HG02642 (cell line): ENCODE data around the gene EPB41.

Source experiments
- ATAC-seq: cut with Tn5 transposase; IDR thresholded peaks from one replicate; pipeline ENCODE4 v1.9.1; 2021; ENCODE audit warnings: mild to moderate bottlenecking; ENCODE audit not compliant: unreplicated experiment, poor library complexity

EPB41 gene

DNA sequence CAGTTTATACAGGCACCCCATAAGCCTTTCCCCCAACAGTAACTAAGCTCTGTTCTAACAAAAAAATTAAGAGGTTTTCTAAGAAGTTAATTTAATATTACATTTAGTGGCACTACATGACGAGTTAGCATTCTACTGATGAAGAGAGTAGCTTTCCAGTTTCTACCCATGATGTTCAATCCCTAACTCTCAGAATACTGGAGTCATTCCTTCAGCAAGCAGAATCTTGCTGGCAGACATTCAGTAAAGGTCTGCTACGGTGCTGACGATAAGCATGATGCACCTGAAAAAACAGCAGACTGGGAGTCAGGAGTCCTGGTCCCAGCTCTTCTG lies 242.9 kb downstream of the EPB41 start:
- ATAC-seq: no peak

DNA sequence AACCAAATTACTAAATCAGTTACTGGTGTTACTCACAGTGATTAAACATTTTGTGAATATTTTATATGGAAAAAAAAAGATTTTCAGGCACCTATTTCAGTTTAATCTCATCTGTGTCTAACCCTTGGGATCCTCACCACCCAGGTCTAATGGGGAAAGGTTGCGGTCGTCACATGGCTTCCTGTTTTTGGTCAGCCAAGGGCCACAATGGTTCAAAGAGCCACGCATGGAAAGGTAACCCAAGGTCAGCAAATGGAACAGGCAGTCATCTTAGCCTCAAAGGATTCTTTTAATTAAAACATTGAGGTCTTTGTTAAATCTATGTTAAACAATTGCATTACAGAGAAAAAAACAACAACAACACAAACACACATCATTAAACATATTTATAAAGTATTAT lies 245.4 kb downstream of the EPB41 start:
- no peak for ATAC-seq

DNA sequence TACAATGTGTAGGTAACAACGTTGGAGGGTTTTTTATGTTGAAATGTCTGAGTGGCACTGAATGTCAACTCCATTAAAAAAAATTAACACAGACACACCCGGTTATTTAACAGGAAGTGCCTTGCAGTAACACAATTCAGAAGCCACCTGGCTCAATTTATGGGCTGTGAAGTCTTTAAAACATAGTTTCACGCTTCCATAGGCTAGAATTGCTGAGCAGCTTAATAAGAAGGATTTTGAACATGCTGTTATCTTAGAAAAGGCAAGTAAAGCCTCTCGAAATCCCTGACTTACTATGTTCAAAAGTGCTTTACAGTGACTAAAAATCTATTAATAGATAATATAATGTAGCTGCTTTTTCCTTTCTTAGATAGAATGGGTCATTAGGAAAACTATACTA lies 247.7 kb downstream of the EPB41 start:
- ATAC-seq: no peak

DNA sequence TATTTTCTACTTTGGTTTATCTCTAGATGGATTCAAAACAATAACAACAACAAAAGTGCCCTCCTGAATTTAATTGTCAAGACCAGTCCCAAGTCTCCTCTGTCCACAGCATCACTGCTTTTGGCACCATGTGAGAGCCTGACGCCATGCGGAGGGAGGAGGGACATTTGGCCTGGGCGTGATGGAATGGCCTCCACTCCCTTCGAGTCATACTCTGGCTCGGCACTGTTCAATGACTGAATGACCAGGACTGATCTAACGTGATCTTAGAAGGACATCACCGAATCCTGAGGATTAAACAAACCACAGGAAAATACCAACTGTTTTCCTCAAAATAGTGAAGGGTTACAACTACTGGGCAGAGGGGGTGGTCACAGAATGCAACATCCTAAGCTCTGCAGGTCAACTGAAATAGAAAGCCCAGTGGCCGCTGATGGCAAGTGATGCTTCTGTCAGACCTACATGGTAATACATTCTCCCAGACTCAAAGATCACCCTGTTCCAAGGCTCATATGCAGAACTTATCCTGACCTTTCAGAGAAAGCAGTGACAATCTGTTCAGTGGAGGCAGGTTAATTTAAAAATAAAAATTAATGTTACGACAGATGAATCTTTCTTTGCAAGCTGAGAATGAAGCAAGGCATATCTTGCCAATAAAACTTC lies 248.2 kb downstream of the EPB41 start:
- ATAC-seq: no peak

DNA sequence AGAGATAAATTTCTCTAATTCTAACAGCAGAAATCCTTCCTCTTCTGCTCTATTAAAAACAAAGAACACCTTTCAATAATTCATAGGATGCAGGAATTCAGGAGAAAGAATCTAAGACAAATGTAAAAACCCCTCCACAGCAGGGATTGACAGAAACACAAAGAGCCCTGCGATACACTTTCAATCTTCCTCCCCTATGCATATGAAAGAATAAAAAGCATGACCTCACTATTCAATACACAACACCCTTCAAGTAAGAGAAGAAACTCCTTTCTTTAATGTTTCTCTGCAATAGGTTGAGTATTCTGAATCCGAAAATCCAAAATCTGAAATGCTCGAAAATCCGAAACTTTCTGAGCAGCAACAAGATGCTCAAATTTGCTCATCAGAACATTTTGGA lies 250.2 kb downstream of the EPB41 start:
- ATAC-seq: no peak

DNA sequence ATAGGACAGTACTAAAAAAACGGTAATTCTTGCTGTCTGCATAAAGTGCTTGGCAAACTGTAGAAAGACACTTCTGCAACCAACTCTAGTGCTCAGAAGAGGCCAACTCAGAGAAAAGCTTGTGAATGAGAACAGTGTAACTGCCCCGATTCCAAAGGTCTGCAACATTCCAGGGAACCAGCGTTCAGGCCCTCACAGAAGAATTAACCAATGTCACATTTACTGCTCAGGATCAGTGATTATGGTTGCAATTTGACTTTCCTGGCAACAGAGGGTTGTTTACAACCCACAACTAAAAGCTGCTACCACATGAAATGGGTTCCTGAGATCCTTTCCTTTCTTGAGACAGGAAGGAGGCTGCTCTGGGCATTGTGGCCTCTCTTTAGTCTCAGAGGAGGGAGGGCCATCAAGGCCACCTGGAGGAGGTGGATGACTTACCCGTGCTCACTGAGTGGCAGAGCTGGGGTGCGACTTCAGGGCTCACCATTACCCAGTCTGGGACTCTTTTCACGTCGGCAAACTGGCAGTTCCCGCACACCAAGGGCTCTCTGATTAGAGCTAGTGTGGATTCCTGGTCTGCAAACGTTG lies 252.0 kb downstream of the EPB41 start:
- no peak for ATAC-seq

DNA sequence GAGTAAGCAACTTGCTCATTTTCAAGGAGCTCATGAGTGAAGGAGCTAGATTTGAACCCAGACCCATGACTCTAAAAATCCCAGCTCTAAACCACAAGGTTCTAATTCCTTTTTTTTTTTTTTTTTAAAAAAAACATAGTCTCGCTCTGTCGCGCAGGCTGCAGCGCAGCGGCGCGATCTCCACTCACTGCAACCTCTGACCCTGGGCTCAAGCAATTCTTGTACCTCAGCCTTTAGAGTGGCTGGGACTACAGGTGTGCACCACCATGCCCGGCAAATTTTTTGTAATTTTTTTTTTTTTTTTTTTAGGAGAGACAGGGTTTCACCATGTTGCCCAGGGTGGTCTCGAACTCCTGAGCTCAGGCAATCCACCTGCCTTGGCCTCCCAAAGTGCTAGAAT lies 253.5 kb downstream of the EPB41 start:
- no peak for ATAC-seq
